Thyroid gland (tissue), 4 donors: ENCODE results near the gene SYT17. TPM values are rescaled to one million over a fixed set of nuclear protein-coding genes. Genes with fewer than 3 reads are reported as not detected.

Experiments used
- DNase-seq, 2 donors: peaks; one replicate each; pipeline ENCODE4 v3.0.0-alpha.2; 2019
- H3K27ac ChIP-seq, 3 donors: fragments of 200-600 bp; sonication (generic); 1 replicate in 2 of 3; 2 replicates in 1 of 3; pipeline ENCODE4 v1.5.1; 2016 to 2019; ENCODE audit warnings: mild to moderate bottlenecking in 1 of 3, moderate library complexity in 1 of 3
- H3K27me3 ChIP-seq: fragments of 200-600 bp; sonication (generic); one replicate; pipeline ENCODE4 v1.5.1; 2019
- H3K36me3 ChIP-seq, 2 donors: fragments of 200-600 bp; sonication (generic); one replicate each; pipeline ENCODE4 v1.5.1; 2016 to 2019
- H3K4me1 ChIP-seq, 2 donors: fragments of 200-600 bp; sonication (generic); one replicate each; pipeline ENCODE4 v1.5.1; 2017 to 2019
- H3K4me3 ChIP-seq, 3 donors: fragments of 200-600 bp; sonication (generic); replicated peaks in 1 of 3; 1 replicate in 2 of 3; 2 replicates in 1 of 3; pipeline ENCODE4 v1.5.1; 2016; ENCODE audit warnings: mild to moderate bottlenecking in 1 of 3
- H3K9me3 ChIP-seq: fragments of 200-600 bp; sonication (generic); one replicate; pipeline ENCODE4 v1.5.1; 2017
- POLR2A ChIP-seq, 2 donors: fragments of 450-650 bp; IDR thresholded peaks; one replicate each; pipeline ENCODE4 v1.6.1; 2017; ENCODE audit warnings: antibody characterized with exemption in 2 of 2, mild to moderate bottlenecking in 2 of 2, moderate library complexity in 1 of 2
- WGBS, 2 donors: methylation state at CpG; one replicate each; pipeline ENCODE4 v1.1.5; 2017; 5-methylcytosine and 5-hydroxymethylcytosine counted together
- intact Hi-C: fragments of 100-400 bp; cut with DNase I; formaldehyde crosslinking; loops from one replicate; pipeline ENCODE4 v1.15.1; 2023
- total RNA-seq, 4 donors: library from RNA; depleted of rRNA; stranded (reverse); fragments of >200 nt; gene quantifications; one replicate each; pipeline ENCODE4 v1.2.3, GENCODE V29; 2016
- TF ChIP-seq, protein P1 (sequence below), 6 experiments: fragments of 200-600 bp in 3 of 6; fragments of 450-650 bp in 3 of 6; sonication (generic) in 3 of 6; IDR thresholded peaks; one replicate each; pipeline ENCODE4 v1.5.1; 2016 to 2019; ENCODE audit warnings: antibody characterized with exemption in 6 of 6, mild to moderate bottlenecking in 2 of 6, inconsistent platforms in 1 of 6, moderate library complexity in 1 of 6

SYT17 gene
- total RNA-seq, 4 donors from 2014 or later: 2.8 to 17.2 (median 8.6) TPM

DNA sequence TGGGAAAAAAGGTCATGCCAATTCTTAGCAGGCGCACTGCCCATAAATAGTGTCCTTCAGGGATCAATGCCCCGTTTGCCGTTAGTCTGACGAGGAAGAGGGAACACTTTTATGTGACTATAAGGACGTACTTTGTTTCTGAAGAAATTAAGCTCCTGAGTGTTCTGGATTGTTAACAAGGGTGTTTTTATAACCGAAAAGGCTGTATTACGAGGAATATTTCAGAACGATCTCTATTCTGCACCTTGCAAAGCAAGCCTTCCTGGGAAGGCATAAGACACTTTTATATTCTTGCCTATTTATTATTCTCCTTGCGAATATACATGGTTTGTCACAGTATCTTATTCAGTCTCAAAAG lies 24.5 kb upstream of the SYT17 start:
- no peak for DNase-seq
- TF ChIP-seq, protein P1, sequence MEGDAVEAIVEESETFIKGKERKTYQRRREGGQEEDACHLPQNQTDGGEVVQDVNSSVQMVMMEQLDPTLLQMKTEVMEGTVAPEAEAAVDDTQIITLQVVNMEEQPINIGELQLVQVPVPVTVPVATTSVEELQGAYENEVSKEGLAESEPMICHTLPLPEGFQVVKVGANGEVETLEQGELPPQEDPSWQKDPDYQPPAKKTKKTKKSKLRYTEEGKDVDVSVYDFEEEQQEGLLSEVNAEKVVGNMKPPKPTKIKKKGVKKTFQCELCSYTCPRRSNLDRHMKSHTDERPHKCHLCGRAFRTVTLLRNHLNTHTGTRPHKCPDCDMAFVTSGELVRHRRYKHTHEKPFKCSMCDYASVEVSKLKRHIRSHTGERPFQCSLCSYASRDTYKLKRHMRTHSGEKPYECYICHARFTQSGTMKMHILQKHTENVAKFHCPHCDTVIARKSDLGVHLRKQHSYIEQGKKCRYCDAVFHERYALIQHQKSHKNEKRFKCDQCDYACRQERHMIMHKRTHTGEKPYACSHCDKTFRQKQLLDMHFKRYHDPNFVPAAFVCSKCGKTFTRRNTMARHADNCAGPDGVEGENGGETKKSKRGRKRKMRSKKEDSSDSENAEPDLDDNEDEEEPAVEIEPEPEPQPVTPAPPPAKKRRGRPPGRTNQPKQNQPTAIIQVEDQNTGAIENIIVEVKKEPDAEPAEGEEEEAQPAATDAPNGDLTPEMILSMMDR (IDR thresholded peaks at IDR 0.05): no peak
- TF ChIP-seq POLR2A (IDR thresholded peaks at IDR 0.05): no peak
- H3K4me1 ChIP-seq: peaks cover 0 to 10% of the 10 kb centered on the region in 2 donors
- no peaks in the 10 kb centered on the region for H3K27me3 ChIP-seq
- no peaks in the 10 kb centered on the region for H3K36me3 ChIP-seq
- H3K9me3 ChIP-seq: no peaks in the 10 kb centered on the region
- no peak overlapping the region for H3K4me3 ChIP-seq
- intact Hi-C loops: no loop called here
- H3K27ac ChIP-seq: no peak overlapping the region
- WGBS, 2 donors: 73% methylated on average over 9 of the region's 9 CpGs

DNA sequence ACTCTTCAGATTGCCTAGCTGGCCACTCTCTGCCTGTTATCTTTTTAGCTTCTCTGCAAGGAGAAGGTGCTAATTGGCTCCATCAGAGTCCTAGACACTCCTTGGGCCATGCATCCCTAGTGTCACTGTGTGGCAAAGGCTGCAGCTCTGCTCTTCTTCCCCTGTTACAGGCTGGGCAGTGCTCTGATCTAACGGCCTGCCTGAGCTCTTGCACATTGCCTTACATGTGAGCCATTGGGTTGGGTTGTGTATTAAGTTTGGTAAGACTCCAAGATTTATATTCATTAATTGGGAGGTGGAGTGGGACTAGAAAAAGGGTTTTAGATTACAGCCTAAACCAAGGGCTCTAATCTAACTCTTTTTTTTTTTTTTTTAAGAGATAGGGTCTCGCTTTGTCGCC lies 23.0 kb upstream of the SYT17 start:
- 79 to 83% methylated on average over 3 of the region's 3 CpGs for WGBS, 2 donors
- no peak for DNase-seq
- Histone ChIP-seq H3K27me3 (no peaks in the 10 kb centered on the region), H3K4me1 (peaks cover 0 to 3% of the 10 kb centered on the region in 2 donors), H3K9me3 (no peaks in the 10 kb centered on the region), H3K27ac (no peak overlapping the region), H3K4me3 (no peak overlapping the region), H3K36me3 (no peaks in the 10 kb centered on the region)
- intact Hi-C loops: no loop called here
- TF ChIP-seq, protein P1 (IDR thresholded peaks at IDR 0.05): no peak
- TF ChIP-seq POLR2A (IDR thresholded peaks at IDR 0.05): no peak

DNA sequence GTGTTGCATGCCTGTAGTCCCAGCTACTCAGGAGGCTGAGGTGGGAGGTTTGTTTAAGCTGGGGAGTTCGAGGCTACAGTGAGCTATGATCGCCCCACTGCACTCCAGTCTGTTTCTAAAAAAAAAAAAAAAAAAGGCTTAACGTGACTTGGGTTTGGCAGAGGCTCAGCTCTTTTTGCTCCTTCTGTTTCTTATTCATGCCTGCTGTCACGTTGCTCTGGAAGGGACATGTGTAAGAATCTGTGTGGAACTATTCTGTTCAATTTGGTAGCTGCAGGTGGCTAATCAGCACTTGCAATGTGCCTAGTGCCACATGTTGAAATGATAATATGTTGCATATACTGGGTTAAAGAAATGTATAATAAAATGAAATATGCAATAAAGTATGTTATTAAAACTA lies 20.9 kb upstream of the SYT17 start:
- H3K27ac ChIP-seq: no peak overlapping the region
- intact Hi-C loops: no loop called here
- TF ChIP-seq POLR2A (IDR thresholded peaks at IDR 0.05): no peak
- TF ChIP-seq, protein P1 (IDR thresholded peaks at IDR 0.05): no peak
- no peaks in the 10 kb centered on the region for H3K27me3 ChIP-seq
- no peak for DNase-seq
- H3K9me3 ChIP-seq: no peaks in the 10 kb centered on the region
- no peaks in the 10 kb centered on the region for H3K36me3 ChIP-seq
- H3K4me1 ChIP-seq: no peaks in the 10 kb centered on the region
- WGBS, 2 donors: 62 to 70% methylated on average over 4 of the region's 4 CpGs
- no peak overlapping the region for H3K4me3 ChIP-seq

DNA sequence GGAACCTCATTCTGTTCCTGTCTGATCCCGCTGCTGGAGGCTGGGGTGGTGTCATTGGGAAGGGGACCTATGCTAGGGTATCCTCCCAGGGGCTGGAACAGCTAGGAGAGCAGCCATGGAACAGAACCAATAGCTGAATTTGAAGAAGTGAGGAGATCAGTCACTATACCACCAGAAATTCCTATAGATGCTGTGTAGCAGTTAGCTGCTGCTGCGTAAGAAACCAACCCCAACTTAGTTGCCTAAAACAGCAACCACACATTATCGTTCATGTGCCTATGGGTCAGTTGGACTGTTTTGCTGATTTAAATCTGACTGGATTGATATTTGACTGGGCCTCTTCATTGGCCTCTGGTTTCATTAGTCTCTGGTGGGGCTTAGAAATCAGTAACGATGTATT lies 20.4 kb upstream of the SYT17 start:
- no peak overlapping the region for H3K27ac ChIP-seq
- no peak overlapping the region for H3K4me3 ChIP-seq
- H3K27me3 ChIP-seq: no peaks in the 10 kb centered on the region
- TF ChIP-seq POLR2A (IDR thresholded peaks at IDR 0.05): no peak
- TF ChIP-seq, protein P1 (IDR thresholded peaks at IDR 0.05): no peak
- intact Hi-C loops: no loop called here
- no peaks in the 10 kb centered on the region for H3K36me3 ChIP-seq
- no peak for DNase-seq
- WGBS, 2 donors: 97 to 99% methylated on average over 4 of the region's 4 CpGs
- H3K9me3 ChIP-seq: no peaks in the 10 kb centered on the region
- no peaks in the 10 kb centered on the region for H3K4me1 ChIP-seq

DNA sequence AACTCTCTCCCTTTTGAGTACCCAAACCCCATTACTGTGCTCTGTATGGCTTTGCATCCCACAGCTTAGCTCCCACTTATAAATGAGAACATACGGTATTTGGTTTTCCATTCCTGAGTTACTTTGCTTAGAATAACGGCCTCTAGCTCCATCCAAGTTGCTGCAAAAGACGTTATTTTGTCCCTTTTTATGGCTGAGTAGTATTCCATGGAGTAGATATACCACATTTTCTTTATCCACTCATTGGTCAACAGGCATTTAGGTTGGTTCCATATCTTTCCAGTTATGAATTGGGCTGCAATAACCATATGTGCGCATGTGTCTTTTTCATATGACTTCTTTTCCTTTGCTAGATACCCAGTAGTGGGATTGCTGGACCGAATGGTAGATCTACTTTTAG lies 19.9 kb upstream of the SYT17 start:
- no peaks in the 10 kb centered on the region for H3K4me1 ChIP-seq
- no peak for DNase-seq
- no peaks in the 10 kb centered on the region for H3K36me3 ChIP-seq
- no peak for TF ChIP-seq POLR2A (IDR thresholded peaks at IDR 0.05)
- TF ChIP-seq, protein P1 (IDR thresholded peaks at IDR 0.05): no peak
- no peak overlapping the region for H3K4me3 ChIP-seq
- intact Hi-C loops: no loop called here
- H3K9me3 ChIP-seq: no peaks in the 10 kb centered on the region
- 94 to 95% methylated on average over 5 of the region's 5 CpGs for WGBS, 2 donors
- no peak overlapping the region for H3K27ac ChIP-seq
- H3K27me3 ChIP-seq: no peaks in the 10 kb centered on the region
